Transverse colon (tissue), 4 donors: ENCODE data around the gene ACLY.

Experiments used
- CTCF ChIP-seq, 5 experiments: fragments of 200-600 bp in 3 of 5; fragments of 450-650 bp in 2 of 5; sonication (generic) in 3 of 5; IDR thresholded peaks; 1 replicate in 2 of 5; 2 replicates in 3 of 5; pipeline ENCODE4 v1.5.1; 2016 to 2017; ENCODE audit warnings: antibody characterized with exemption in 5 of 5, inconsistent platforms in 3 of 5, mild to moderate bottlenecking in 2 of 5, moderate library complexity in 1 of 5
- POLR2A ChIP-seq: fragments of 450-650 bp; IDR thresholded peaks from one replicate; pipeline ENCODE4 v1.6.1; 2016; ENCODE audit warnings: antibody characterized with exemption, mild to moderate bottlenecking, moderate library complexity
- POLR2AphosphoS5 ChIP-seq, 3 donors: sonication (generic); formaldehyde crosslinking; IDR thresholded peaks; one replicate each; pipeline ENCODE4 v1.6.1; 2016; ENCODE audit warnings: antibody characterized with exemption in 3 of 3

- TF ChIP-seq CTCF (IDR thresholded peaks at IDR 0.05) (no peak), POLR2A (peak; percentile 77), POLR2AphosphoS5 (IDR thresholded peaks at IDR 0.05) (peak; percentile 81 to 90 (median 88))
Observed at GRCh38 chr17:41918314-41919164, at the start of gene ACLY.
